Neural cell (in vitro differentiated cells): Measurements from ENCODE around the gene MAPK14. TPM values are rescaled to one million over a fixed set of nuclear protein-coding genes. Genes with fewer than 3 reads are reported as not detected.
A peak's percentile ranks its signal among the peaks of the same experiment; 100 is the strongest.

Experiments used
- H2AFZ ChIP-seq: fragments of 200-600, 300-800 bp; sonication (generic), shearing (Covaris generic); 2 replicates; pipeline ENCODE4 v1.6.0; 2014; ENCODE audit warnings: low read depth, mild to moderate bottlenecking, antibody characterized with exemption, low read length, moderate library complexity
- H3F3A ChIP-seq: fragments of 200-600 bp; shearing (Covaris generic); 2 replicates; pipeline ENCODE4 v1.6.1; 2016; ENCODE audit warnings: mild to moderate bottlenecking, moderate library complexity, mixed read lengths, antibody characterized with exemption, low read length; ENCODE audit not compliant: insufficient read depth, poor library complexity, severe bottlenecking
- H3K27ac ChIP-seq: fragments of 200-600, 300-800 bp; sonication (generic), shearing (Covaris generic); 2 replicates; pipeline ENCODE4 v1.5.1; 2014; ENCODE audit warnings: mild to moderate bottlenecking, low read length, moderate library complexity
- H3K27me3 ChIP-seq: fragments of 300-800, 200-600 bp; sonication (generic), shearing (Covaris generic); 2 replicates; pipeline ENCODE4 v1.6.0; 2014; ENCODE audit warnings: mild to moderate bottlenecking, low read depth, low read length, moderate library complexity; ENCODE audit not compliant: insufficient read depth
- H3K36me3 ChIP-seq: fragments of 300-800, 200-600 bp; sonication (generic), shearing (Covaris generic); 2 replicates; pipeline ENCODE4 v1.5.1; 2014; ENCODE audit warnings: mild to moderate bottlenecking, antibody characterized with exemption, low read length, moderate library complexity; ENCODE audit not compliant: insufficient read depth
- H3K4me2 ChIP-seq: fragments of 300-800, 200-600 bp; sonication (generic), shearing (Covaris generic); 2 replicates; pipeline ENCODE4 v1.6.0; 2014; ENCODE audit warnings: mild to moderate bottlenecking, low read length
- H3K4me3 ChIP-seq: fragments of 300-800, 200-600 bp; sonication (generic), shearing (Covaris generic); 2 replicates; pipeline ENCODE4 v1.5.1; 2014; ENCODE audit warnings: mild to moderate bottlenecking, low read length, moderate library complexity
- H3K79me2 ChIP-seq: fragments of 200-600 bp; shearing (Covaris generic); replicated peaks from 2 replicates; pipeline ENCODE4 v1.6.0; 2014; ENCODE audit warnings: mild to moderate bottlenecking, low read length, moderate library complexity; ENCODE audit not compliant: insufficient read depth
- H3K9ac ChIP-seq: fragments of 300-800, 200-600 bp; sonication (generic), shearing (Covaris generic); 2 replicates; pipeline ENCODE4 v1.6.1; 2016; ENCODE audit warnings: mild to moderate bottlenecking, low read length, mixed read lengths
- H3K9me2 ChIP-seq: fragments of 200-600 bp; shearing (Covaris generic); 2 replicates; pipeline ENCODE4 v1.6.1; 2016; ENCODE audit warnings: mild to moderate bottlenecking, low read length, mixed read lengths; ENCODE audit not compliant: insufficient read depth
- H3K9me3 ChIP-seq: fragments of 200-600, 300-800 bp; sonication (generic), shearing (Covaris generic); 2 replicates; pipeline ENCODE4 v1.6.1; 2016; ENCODE audit warnings: mild to moderate bottlenecking, mixed run types, low read length, moderate library complexity, mixed read lengths
- H4K20me1 ChIP-seq: fragments of 200-600 bp; shearing (Covaris generic); 2 replicates; pipeline ENCODE4 v1.6.1; 2016; ENCODE audit warnings: mild to moderate bottlenecking, mixed run types; ENCODE audit not compliant: insufficient read depth
- CTCF ChIP-seq: fragments of 450-650 bp; IDR thresholded peaks from 2 replicates; pipeline ENCODE4 v1.5.1; 2014; ENCODE audit warnings: antibody characterized with exemption, mild to moderate bottlenecking, moderate library complexity; ENCODE audit not compliant: poor library complexity, severe bottlenecking
- EP300 ChIP-seq: fragments of 450-650 bp; conservative IDR thresholded peaks from 2 replicates; pipeline ENCODE4 v1.6.1; 2014; ENCODE audit warnings: antibody characterized with exemption, mild to moderate bottlenecking, moderate library complexity; ENCODE audit not compliant: poor library complexity, severe bottlenecking
- EZH2 ChIP-seq: fragments of 200-600, 300-800 bp; shearing (Covaris generic), sonication (generic); IDR thresholded peaks from 2 replicates; pipeline ENCODE4 v1.6.1; 2014; ENCODE audit warnings: antibody characterized with exemption, low read length, borderline replicate concordance, mild to moderate bottlenecking; ENCODE audit not compliant: insufficient read depth, poor library complexity, severe bottlenecking
- MXI1 ChIP-seq: fragments of 450-650 bp; conservative IDR thresholded peaks from 2 replicates; pipeline ENCODE4 v1.6.1; 2014; ENCODE audit warnings: antibody characterized with exemption, mild to moderate bottlenecking; ENCODE audit not compliant: poor library complexity, severe bottlenecking
- POLR2AphosphoS5 ChIP-seq: IDR thresholded peaks from 2 replicates; pipeline ENCODE4 v1.6.1; 2012
- RAD21 ChIP-seq: fragments of 450-650 bp; conservative IDR thresholded peaks from 2 replicates; pipeline ENCODE4 v1.6.1; 2014; ENCODE audit warnings: antibody characterized with exemption, mild to moderate bottlenecking, moderate library complexity
- REST ChIP-seq: IDR thresholded peaks from 2 replicates; pipeline ENCODE4 v1.6.1; 2012; ENCODE audit warnings: borderline replicate concordance
- SMC3 ChIP-seq: fragments of 450-650 bp; conservative IDR thresholded peaks from 2 replicates; pipeline ENCODE4 v1.6.1; 2014; ENCODE audit warnings: antibody characterized with exemption, mild to moderate bottlenecking, moderate library complexity; ENCODE audit not compliant: poor library complexity
- TAF1 ChIP-seq: IDR thresholded peaks from 2 replicates; pipeline ENCODE4 v1.6.1; 2012; ENCODE audit warnings: low read depth
- polyA plus RNA-seq: library from polyadenylated mRNA; depleted of rRNA; stranded (reverse); fragments of >200 nt; gene quantifications from 2 replicates; pipeline ENCODE4 v1.2.3, GENCODE V29; 2014

MAPK14 gene
- polyA plus RNA-seq, 1 donor from 2014 or later = 26.6 TPM

GRCh38 chr6:36067374-36068011 is 39.9 kb downstream of the MAPK14 start (continued):
- TF ChIP-seq POLR2AphosphoS5 = peak; percentile 35

- Histone ChIP-seq H3K79me2 (no peaks in the 10 kb centered on the region), H3K27ac (no peak overlapping the region), H4K20me1 (peaks cover 3% of the 10 kb centered on the region), H3K9ac (no peak overlapping the region), H3K27me3 (no peaks in the 10 kb centered on the region), H3F3A (no peaks in the 10 kb centered on the region), H3K9me2 (no peaks in the 10 kb centered on the region), H3K4me2 (no peak overlapping the region), H3K9me3 (no peaks in the 10 kb centered on the region), H3K4me3 (no peak overlapping the region), H2AFZ (no peak overlapping the region), H3K36me3 (no peaks in the 10 kb centered on the region)
- TF ChIP-seq POLR2AphosphoS5 = no peak
- no peak for TF ChIP-seq TAF1
- no peak for TF ChIP-seq REST
- TF ChIP-seq EZH2 = no peak
- no peak for TF ChIP-seq MXI1
- TF ChIP-seq SMC3 = no peak
- no peak for TF ChIP-seq EP300
- no peak for TF ChIP-seq RAD21
- TF ChIP-seq CTCF = no peak
Measured at GRCh38 chr6:36068012-36068392, 40.4 kb downstream of the MAPK14 start.

GRCh38 chr6:36068586-36068985 is 41.0 kb downstream of the MAPK14 start:
- Histone ChIP-seq H3K27ac (no peak overlapping the region), H4K20me1 (peaks cover 3% of the 10 kb centered on the region), H3K9me2 (no peaks in the 10 kb centered on the region), H3K79me2 (no peaks in the 10 kb centered on the region), H2AFZ (no peak overlapping the region), H3K9me3 (no peaks in the 10 kb centered on the region), H3K4me3 (no peak overlapping the region), H3K9ac (no peak overlapping the region), H3K4me2 (no peak overlapping the region), H3F3A (no peaks in the 10 kb centered on the region), H3K36me3 (peaks cover under 1% of the 10 kb centered on the region), H3K27me3 (no peaks in the 10 kb centered on the region)
- TF ChIP-seq EP300 (no peak), MXI1 (no peak), CTCF (no peak), POLR2AphosphoS5 (no peak), SMC3 (no peak), REST (no peak), RAD21 (no peak), TAF1 (no peak), EZH2 (no peak)
